HFFc6 (cell line): ENCODE results near the gene ARID3B. TPM values are rescaled to one million over a fixed set of nuclear protein-coding genes. Genes with fewer than 3 reads are reported as not detected.

Experiments used
- DNase-seq: peaks from one replicate; pipeline ENCODE4 v3.0.0-alpha.2; 2018
- H3K27ac Mint-ChIP-seq: 2 replicates; pipeline ENCODE4 v1.8.0; 2020; ENCODE audit warnings: mild to moderate bottlenecking, mixed read lengths
- H3K27me3 Mint-ChIP-seq: 2 replicates; pipeline ENCODE4 v1.8.0; 2021; ENCODE audit warnings: mild to moderate bottlenecking, moderate library complexity, mixed read lengths; ENCODE audit not compliant: insufficient read depth
- H3K36me3 Mint-ChIP-seq: 2 replicates; pipeline ENCODE4 v1.8.0; 2021; ENCODE audit warnings: low read depth, mixed read lengths
- H3K4me1 Mint-ChIP-seq: 2 replicates; pipeline ENCODE4 v1.8.0; 2020; ENCODE audit warnings: low read depth, mixed read lengths
- H3K4me3 Mint-ChIP-seq: 2 replicates; pipeline ENCODE4 v1.8.0; 2020; ENCODE audit warnings: mild to moderate bottlenecking, moderate library complexity, mixed read lengths
- H3K9me3 Mint-ChIP-seq: 2 replicates; pipeline ENCODE4 v1.8.0; 2020; ENCODE audit warnings: mild to moderate bottlenecking, mixed read lengths
- CTCF ChIP-seq: fragments of 200-600 bp; sonication (generic); IDR thresholded peaks from 2 replicates; pipeline ENCODE4 v1.5.0; 2021; ENCODE audit warnings: antibody characterized with exemption, mild to moderate bottlenecking
- total RNA-seq, 6 experiments: library from RNA; stranded (reverse); fragmentation: NEBNext Ultra II Directional; extraction: Animal tissue kit (Norgen Biotek cat#: 25700); gene quantifications; 2 replicates in 1 of 6; 3 replicates in 5 of 6; pipeline ENCODE4 v1.2.3, GENCODE V29; 2021

Gene ARID3B
- total RNA-seq, 6 experiments from 2014 or later = 1.2 to 2.1 (median 1.6) TPM

- H3K9me3 Mint-ChIP-seq = no peaks in the 10 kb centered on the region
- peaks cover 17% of the 10 kb centered on the region for H3K4me1 Mint-ChIP-seq
- H3K4me3 Mint-ChIP-seq = no peak overlapping the region
- no peak for TF ChIP-seq CTCF
- no peaks in the 10 kb centered on the region; the same call in 1 of the 2 replicates for H3K27me3 Mint-ChIP-seq
- peak overlapping the region; percentile 41 for H3K27ac Mint-ChIP-seq
- DNase-seq = peak; percentile 19
- H3K36me3 Mint-ChIP-seq = no peaks in the 10 kb centered on the region; the same call in 1 of the 2 replicates
These were observed 102.0 kb downstream of the ARID3B start for GRCh38 chr15:74642734-74643664.

DNA sequence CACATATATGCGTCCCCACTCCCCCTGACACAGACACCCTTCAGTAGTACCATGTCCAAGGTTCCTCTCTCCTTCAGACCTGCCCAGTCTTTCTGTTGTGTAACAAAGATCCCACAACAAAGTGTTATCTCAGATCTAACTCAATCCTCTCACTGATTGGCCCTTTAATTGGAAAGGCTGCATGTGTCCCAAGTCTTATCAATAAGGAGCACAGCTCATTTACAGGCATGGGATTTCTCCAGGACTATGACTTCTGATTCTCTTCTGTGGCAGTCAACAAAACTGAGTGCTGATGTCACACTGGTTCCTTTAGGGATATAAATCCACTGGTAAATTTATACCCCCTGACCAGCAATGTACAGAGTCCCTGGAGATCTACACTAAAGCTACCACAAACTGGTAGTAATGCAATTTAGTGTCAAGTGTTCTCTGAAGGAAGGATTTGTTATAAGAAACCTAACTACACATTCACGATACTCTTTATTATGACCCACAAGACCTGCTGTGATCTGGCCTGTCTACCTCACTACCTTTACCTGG is 102.7 kb downstream of the ARID3B start:
- Mint-ChIP-seq H3K36me3 (no peaks in the 10 kb centered on the region; the same call in 1 of the 2 replicates), H3K27ac (0 out of 2 replicates have a peak overlapping the region, but pooled peaks have one; percentile 41), H3K4me1 (peaks cover 17% of the 10 kb centered on the region), H3K4me3 (no peak overlapping the region), H3K27me3 (no peaks in the 10 kb centered on the region; the same call in 1 of the 2 replicates), H3K9me3 (no peaks in the 10 kb centered on the region)
- no peak for TF ChIP-seq CTCF
- DNase-seq = no peak

GRCh38 chr15:74646480-74646879 is 105.5 kb downstream of the ARID3B start:
- H3K4me3 Mint-ChIP-seq = no peak overlapping the region
- DNase-seq = no peak
- no peaks in the 10 kb centered on the region; the same call in 1 of the 2 replicates for H3K36me3 Mint-ChIP-seq
- H3K27me3 Mint-ChIP-seq = no peaks in the 10 kb centered on the region; the same call in 1 of the 2 replicates
- TF ChIP-seq CTCF = no peak
- no peaks in the 10 kb centered on the region for H3K9me3 Mint-ChIP-seq
- peaks cover 24% of the 10 kb centered on the region for H3K4me1 Mint-ChIP-seq
- H3K27ac Mint-ChIP-seq = no peak overlapping the region

Other genes starting within 250 kb of the ARID3B start
- gene CYP11A1, start 173.6 kb upstream of the ARID3B start, total RNA-seq = under 1 TPM in 4 of 6 experiments, not detected in 2; 0.12 to 0.17 (median 0.14) TPM
- 100 to 1,000 TPM; 115 to 196 (median 129) TPM for gene SEMA7A, start 107.3 kb upstream of the ARID3B start, total RNA-seq
- gene UBL7, start 80.1 kb upstream of the ARID3B start, total RNA-seq = 10 to 100 TPM; 50.9 to 68.0 (median 60.1) TPM
- 10 to 100 TPM; 45.4 to 53.0 (median 46.9) TPM for gene CLK3, start 74.6 kb downstream of the ARID3B start, total RNA-seq
- 10 to 100 TPM; 37.2 to 46.8 (median 40.8) TPM for gene EDC3, start 154.8 kb downstream of the ARID3B start, total RNA-seq
- not detected for gene CYP1A1, start 184.3 kb downstream of the ARID3B start, total RNA-seq
- gene CYP1A2, start 207.6 kb downstream of the ARID3B start, total RNA-seq = not detected
- gene CSK, start 240.9 kb downstream of the ARID3B start, total RNA-seq = 10 to 100 TPM; 48.8 to 59.0 (median 53.3) TPM